ENCODE results near the gene ERGIC2.

Gene ERGIC2

DNA sequence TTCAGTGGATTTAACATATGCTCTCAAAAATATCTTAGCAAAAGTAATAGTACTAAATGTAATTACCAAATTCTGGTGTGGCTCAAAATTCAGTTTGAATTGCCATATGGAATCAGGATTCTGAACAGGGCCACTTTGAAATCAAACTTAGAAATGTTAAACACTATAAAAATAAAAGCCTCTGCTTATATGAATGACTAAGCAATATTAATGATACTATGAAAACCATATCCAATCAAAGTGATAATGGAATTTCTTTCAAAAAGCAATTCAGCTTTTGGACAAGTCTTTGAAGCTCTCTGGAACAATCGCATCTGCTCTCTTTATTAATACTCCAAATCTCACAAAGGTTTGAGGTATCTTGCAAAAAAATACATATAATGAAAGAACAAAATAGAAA lies 51.6 kb downstream of the ERGIC2 start:
- no CpG with 5 or more reads among the region's 1 CpG for WGBS (ENCODE audit: insufficient coverage, insufficient read length)
- H3K4me3 ChIP-seq (ENCODE audit: low read length) = no peak overlapping the region
- no peaks in the 10 kb centered on the region for H3K27me3 ChIP-seq (ENCODE audit: control insufficient read depth, insufficient read depth, low read length)

GRCh38 chr12:29322157-29322556 lies 58.8 kb downstream of the ERGIC2 start:
- H3K4me3 ChIP-seq (ENCODE audit: low read length) = no peak overlapping the region
- no peak for DNase-seq (ENCODE audit: low read depth, low spot score)
- H3K27me3 ChIP-seq (ENCODE audit: control insufficient read depth, insufficient read depth, low read length) = no peaks in the 10 kb centered on the region
- H3K9me3 ChIP-seq (ENCODE audit: control insufficient read depth, insufficient read depth, low read length) = peaks cover 2% of the 10 kb centered on the region; the same call in 1 of the 2 replicates
- no peaks in the 10 kb centered on the region for H3K4me1 ChIP-seq (ENCODE audit: control insufficient read depth, insufficient read depth, low read length)
- no peaks in the 10 kb centered on the region for H3K36me3 ChIP-seq (ENCODE audit: control insufficient read depth, insufficient read depth, low read length)
- WGBS (ENCODE audit: insufficient coverage, insufficient read length) = no CpG with 5 or more reads among the region's 3 CpGs
- H3K27ac ChIP-seq (ENCODE audit: low read length) = no peak overlapping the region

More for the DNA sequence above, 51.6 kb downstream of the ERGIC2 start:
- Histone ChIP-seq H3K27ac (ENCODE audit: low read length) (no peak overlapping the region), H3K9me3 (ENCODE audit: control insufficient read depth, insufficient read depth, low read length) (no peaks in the 10 kb centered on the region), H3K36me3 (ENCODE audit: control insufficient read depth, insufficient read depth, low read length) (no peaks in the 10 kb centered on the region), H3K4me1 (ENCODE audit: control insufficient read depth, insufficient read depth, low read length) (no peaks in the 10 kb centered on the region)
- no peak for DNase-seq (ENCODE audit: low read depth, low spot score)

DNA sequence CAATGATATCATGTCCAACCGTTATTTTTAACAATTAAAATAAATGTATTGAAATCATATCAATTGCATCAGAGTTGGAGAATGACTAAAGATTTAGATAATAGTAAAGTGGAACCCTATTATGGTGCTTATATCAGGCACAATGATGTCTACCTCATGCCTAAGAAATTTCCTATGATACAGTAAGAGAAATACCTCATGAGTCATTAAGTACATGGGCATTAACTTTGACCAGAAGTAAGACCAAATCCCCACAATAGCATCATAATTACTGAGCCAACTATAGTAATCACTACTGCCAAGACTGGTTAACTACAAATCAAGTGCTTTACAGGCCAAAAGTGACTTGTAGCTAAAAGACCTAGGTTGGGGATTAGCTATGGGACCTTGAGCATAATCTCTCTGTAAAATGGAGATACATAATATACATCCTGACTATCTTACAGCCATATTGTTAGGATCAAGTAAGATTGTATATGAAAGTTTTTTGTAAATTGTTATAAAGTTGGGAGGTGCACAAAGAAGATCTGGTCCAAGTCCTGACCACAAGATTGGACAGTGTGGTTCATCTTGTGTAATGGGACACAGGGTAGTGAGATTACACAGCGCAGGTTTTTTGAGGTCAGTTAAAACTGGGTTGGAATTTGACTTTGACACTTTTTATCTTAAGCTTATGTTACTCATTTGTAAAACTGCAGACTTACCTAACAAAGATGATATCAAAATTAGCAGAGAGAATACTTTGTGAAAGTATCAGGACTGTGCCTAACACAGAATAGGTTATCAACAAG lies 60.5 kb downstream of the ERGIC2 start:
- no peak for DNase-seq (ENCODE audit: low read depth, low spot score)
- no CpG with 5 or more reads among the region's 2 CpGs for WGBS (ENCODE audit: insufficient coverage, insufficient read length)
- Histone ChIP-seq H3K4me3 (ENCODE audit: low read length) (no peak overlapping the region), H3K27ac (ENCODE audit: low read length) (no peak overlapping the region), H3K27me3 (ENCODE audit: control insufficient read depth, insufficient read depth, low read length) (no peaks in the 10 kb centered on the region), H3K4me1 (ENCODE audit: control insufficient read depth, insufficient read depth, low read length) (no peaks in the 10 kb centered on the region), H3K9me3 (ENCODE audit: control insufficient read depth, insufficient read depth, low read length) (peaks cover 2% of the 10 kb centered on the region; the same call in 1 of the 2 replicates), H3K36me3 (ENCODE audit: control insufficient read depth, insufficient read depth, low read length) (no peaks in the 10 kb centered on the region)

DNA sequence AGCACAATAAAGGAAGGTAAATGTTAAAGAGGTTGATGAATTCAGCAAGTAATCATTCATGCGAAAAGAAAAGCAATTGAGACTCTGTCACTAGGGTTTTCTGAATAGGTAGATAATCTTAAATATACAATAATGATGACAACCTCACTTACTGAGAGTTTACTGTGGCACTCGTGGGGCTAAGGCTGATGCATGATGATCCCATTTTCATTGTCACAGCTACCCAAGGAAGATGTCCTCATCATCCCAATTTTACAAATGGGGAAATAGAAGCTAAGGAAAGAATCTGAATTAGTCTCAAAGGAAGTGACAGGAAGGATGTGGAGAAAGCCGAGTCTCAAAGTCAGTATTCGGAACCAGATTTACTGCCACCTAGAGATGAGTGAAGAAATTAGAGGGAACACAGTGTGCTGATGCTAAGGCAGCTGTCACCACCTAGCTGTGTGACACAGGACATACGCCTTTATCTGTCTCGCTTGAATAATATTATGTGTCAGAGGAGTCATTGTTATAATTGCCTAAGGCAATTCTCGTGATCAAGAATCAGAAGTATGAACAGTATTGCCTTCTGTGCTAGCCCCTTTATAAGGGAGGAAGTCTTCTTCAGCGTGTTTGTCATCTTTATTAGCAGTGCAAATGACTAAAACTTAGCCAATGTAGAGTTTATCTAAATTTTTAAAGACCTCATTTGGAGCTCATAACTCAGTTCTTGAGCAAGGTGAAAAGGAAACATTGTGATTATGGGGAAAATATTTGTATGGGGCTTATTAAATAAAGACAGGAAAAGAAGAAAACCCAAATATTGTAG lies 63.2 kb downstream of the ERGIC2 start:
- Histone ChIP-seq H3K4me1 (ENCODE audit: control insufficient read depth, insufficient read depth, low read length) (no peaks in the 10 kb centered on the region), H3K36me3 (ENCODE audit: control insufficient read depth, insufficient read depth, low read length) (no peaks in the 10 kb centered on the region), H3K9me3 (ENCODE audit: control insufficient read depth, insufficient read depth, low read length) (peaks cover under 1% of the 10 kb centered on the region; the same call in 1 of the 2 replicates), H3K27ac (ENCODE audit: low read length) (no peak overlapping the region), H3K27me3 (ENCODE audit: control insufficient read depth, insufficient read depth, low read length) (no peaks in the 10 kb centered on the region), H3K4me3 (ENCODE audit: low read length) (no peak overlapping the region)
- no CpG with 5 or more reads among the region's 8 CpGs for WGBS (ENCODE audit: insufficient coverage, insufficient read length)
- peak; percentile 52 for DNase-seq (ENCODE audit: low read depth, low spot score)

- DNase-seq (ENCODE audit: low read depth, low spot score) = peak; percentile 2
- WGBS (ENCODE audit: insufficient coverage, insufficient read length) = no CpG with 5 or more reads among the region's 4 CpGs
Measured at GRCh38 chr12:29316752-29317151, 64.2 kb downstream of the ERGIC2 start.

DNA sequence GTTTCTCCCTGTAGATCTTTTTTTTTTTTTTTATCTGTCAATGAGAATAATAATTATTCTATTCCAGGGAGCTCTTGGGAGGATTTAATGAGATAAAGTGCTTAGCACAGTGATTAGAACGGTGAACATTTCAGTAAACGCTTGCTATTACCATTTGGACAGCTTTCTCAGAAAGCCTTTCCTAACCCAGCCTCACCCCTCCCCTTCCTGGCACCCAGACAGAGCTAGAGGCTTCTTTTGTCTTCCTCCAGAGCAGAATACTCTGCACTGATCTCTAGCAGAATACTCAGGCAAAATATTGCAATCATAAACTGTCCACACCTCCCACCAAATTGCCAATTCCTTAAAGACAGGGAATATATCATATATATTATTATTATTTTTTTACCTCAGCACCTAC lies 66.6 kb downstream of the ERGIC2 start:
- no CpG with 5 or more reads among the region's 2 CpGs for WGBS (ENCODE audit: insufficient coverage, insufficient read length)
- no peak for DNase-seq (ENCODE audit: low read depth, low spot score)
- no peak overlapping the region for H3K27ac ChIP-seq (ENCODE audit: low read length)
- H3K36me3 ChIP-seq (ENCODE audit: control insufficient read depth, insufficient read depth, low read length) = no peaks in the 10 kb centered on the region
- no peak overlapping the region for H3K4me3 ChIP-seq (ENCODE audit: low read length)
- no peaks in the 10 kb centered on the region for H3K9me3 ChIP-seq (ENCODE audit: control insufficient read depth, insufficient read depth, low read length)
- H3K27me3 ChIP-seq (ENCODE audit: control insufficient read depth, insufficient read depth, low read length) = no peaks in the 10 kb centered on the region
- no peaks in the 10 kb centered on the region for H3K4me1 ChIP-seq (ENCODE audit: control insufficient read depth, insufficient read depth, low read length)

More at GRCh38 chr12:29316752-29317151, 64.2 kb downstream of the ERGIC2 start:
- no peaks in the 10 kb centered on the region for H3K27me3 ChIP-seq (ENCODE audit: control insufficient read depth, insufficient read depth, low read length)
- H3K27ac ChIP-seq (ENCODE audit: low read length) = no peak overlapping the region
- no peaks in the 10 kb centered on the region for H3K4me1 ChIP-seq (ENCODE audit: control insufficient read depth, insufficient read depth, low read length)
- no peaks in the 10 kb centered on the region for H3K9me3 ChIP-seq (ENCODE audit: control insufficient read depth, insufficient read depth, low read length)
- no peak overlapping the region for H3K4me3 ChIP-seq (ENCODE audit: low read length)
- H3K36me3 ChIP-seq (ENCODE audit: control insufficient read depth, insufficient read depth, low read length) = no peaks in the 10 kb centered on the region

- Histone ChIP-seq H3K4me1 (ENCODE audit: control insufficient read depth, insufficient read depth, low read length) (no peaks in the 10 kb centered on the region), H3K9me3 (ENCODE audit: control insufficient read depth, insufficient read depth, low read length) (no peaks in the 10 kb centered on the region), H3K27me3 (ENCODE audit: control insufficient read depth, insufficient read depth, low read length) (no peaks in the 10 kb centered on the region), H3K36me3 (ENCODE audit: control insufficient read depth, insufficient read depth, low read length) (no peaks in the 10 kb centered on the region), H3K27ac (ENCODE audit: low read length) (no peak overlapping the region), H3K4me3 (ENCODE audit: low read length) (no peak overlapping the region)
- no peak for DNase-seq (ENCODE audit: low read depth, low spot score)
- WGBS (ENCODE audit: insufficient coverage, insufficient read length) = no CpG with 5 or more reads among the region's 4 CpGs
Measured at GRCh38 chr12:29310899-29311298, 70.1 kb downstream of the ERGIC2 start.

DNA sequence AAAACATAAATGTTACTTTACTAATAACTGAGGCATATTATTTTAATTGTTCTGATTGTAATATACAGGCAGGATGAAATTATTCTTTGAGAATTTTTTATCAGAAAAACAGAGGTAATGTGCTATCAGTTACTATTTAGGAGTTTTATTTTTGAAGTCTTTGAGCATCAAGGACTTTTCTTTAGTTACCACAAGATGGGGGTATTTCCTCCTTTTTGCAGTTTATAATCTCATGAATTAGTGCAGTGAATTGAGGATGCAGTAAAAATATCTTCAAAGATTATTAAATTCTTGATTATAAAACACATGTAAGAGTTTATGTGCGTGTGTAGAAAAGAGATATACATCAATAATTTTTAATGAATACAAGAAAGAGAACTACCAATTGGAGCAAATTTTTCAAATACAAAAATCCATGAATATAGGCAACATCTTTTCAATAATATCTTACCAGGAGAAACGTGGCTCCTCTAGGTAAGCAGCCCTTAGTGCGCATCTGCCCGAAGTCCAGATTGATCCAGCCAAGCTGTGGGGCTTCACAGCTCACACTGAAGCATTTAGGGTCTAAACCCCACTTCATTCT lies 71.6 kb downstream of the ERGIC2 start:
- no peaks in the 10 kb centered on the region for H3K27me3 ChIP-seq (ENCODE audit: control insufficient read depth, insufficient read depth, low read length)
- no peak overlapping the region for H3K27ac ChIP-seq (ENCODE audit: low read length)
- DNase-seq (ENCODE audit: low read depth, low spot score) = no peak
- H3K4me1 ChIP-seq (ENCODE audit: control insufficient read depth, insufficient read depth, low read length) = no peaks in the 10 kb centered on the region
- H3K36me3 ChIP-seq (ENCODE audit: control insufficient read depth, insufficient read depth, low read length) = no peaks in the 10 kb centered on the region
- H3K4me3 ChIP-seq (ENCODE audit: low read length) = no peak overlapping the region
- H3K9me3 ChIP-seq (ENCODE audit: control insufficient read depth, insufficient read depth, low read length) = no peaks in the 10 kb centered on the region
- WGBS (ENCODE audit: insufficient coverage, insufficient read length) = no CpG with 5 or more reads among the region's 4 CpGs

DNA sequence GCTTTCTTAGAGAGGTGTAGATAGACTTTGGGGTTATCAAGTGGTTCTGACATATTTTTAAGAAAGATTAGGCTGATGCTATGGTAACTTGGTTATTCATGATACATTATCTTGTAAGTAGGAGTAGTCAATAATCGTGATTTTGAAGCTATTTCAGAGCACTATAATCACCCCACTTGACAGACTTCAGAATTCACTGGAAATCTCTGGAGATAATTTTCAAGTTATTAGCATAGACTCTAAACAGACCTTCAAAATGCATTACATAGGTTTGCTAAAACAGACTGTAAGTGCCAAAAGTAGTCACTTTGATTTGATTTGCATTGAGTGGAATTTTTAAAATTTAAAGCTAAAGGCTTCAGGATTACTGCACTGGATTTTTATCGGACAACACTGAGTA lies 74.3 kb downstream of the ERGIC2 start:
- H3K4me3 ChIP-seq (ENCODE audit: low read length) = no peak overlapping the region
- no peak for DNase-seq (ENCODE audit: low read depth, low spot score)
- no peaks in the 10 kb centered on the region for H3K4me1 ChIP-seq (ENCODE audit: control insufficient read depth, insufficient read depth, low read length)
- H3K9me3 ChIP-seq (ENCODE audit: control insufficient read depth, insufficient read depth, low read length) = no peaks in the 10 kb centered on the region
- no peaks in the 10 kb centered on the region for H3K27me3 ChIP-seq (ENCODE audit: control insufficient read depth, insufficient read depth, low read length)
- H3K36me3 ChIP-seq (ENCODE audit: control insufficient read depth, insufficient read depth, low read length) = no peaks in the 10 kb centered on the region
- H3K27ac ChIP-seq (ENCODE audit: low read length) = no peak overlapping the region
- WGBS (ENCODE audit: insufficient coverage, insufficient read length) = no CpG with 5 or more reads among the region's 2 CpGs

DNA sequence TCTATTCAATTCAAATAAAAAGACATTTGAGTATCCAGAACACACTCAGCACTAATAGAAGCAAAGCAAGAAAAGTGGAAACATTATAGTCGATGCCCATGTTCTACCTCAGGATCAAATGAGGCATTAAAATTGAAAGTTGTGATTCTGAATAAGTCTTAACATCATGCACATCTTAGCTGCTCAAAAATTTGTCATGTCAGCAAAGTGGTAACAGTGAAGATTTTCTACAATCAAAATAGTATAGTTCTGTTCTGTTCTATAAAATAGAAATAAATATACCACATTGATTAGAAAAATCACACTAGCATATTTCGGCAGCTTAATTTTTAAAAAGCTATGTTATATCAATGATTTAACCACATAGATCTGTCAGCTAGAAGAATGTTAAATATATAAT lies 74.7 kb downstream of the ERGIC2 start:
- no CpG with 5 or more reads among the region's 2 CpGs for WGBS (ENCODE audit: insufficient coverage, insufficient read length)
- Histone ChIP-seq H3K4me3 (ENCODE audit: low read length) (no peak overlapping the region), H3K4me1 (ENCODE audit: control insufficient read depth, insufficient read depth, low read length) (no peaks in the 10 kb centered on the region), H3K36me3 (ENCODE audit: control insufficient read depth, insufficient read depth, low read length) (no peaks in the 10 kb centered on the region), H3K9me3 (ENCODE audit: control insufficient read depth, insufficient read depth, low read length) (no peaks in the 10 kb centered on the region), H3K27me3 (ENCODE audit: control insufficient read depth, insufficient read depth, low read length) (no peaks in the 10 kb centered on the region), H3K27ac (ENCODE audit: low read length) (no peak overlapping the region)
- no peak for DNase-seq (ENCODE audit: low read depth, low spot score)

Data from iPS DF 6.9 (cell line).